GM12878 (cell line): Measurements from ENCODE around the gene RPL10A.

Experiments used
- ASH2L ChIP-seq: fragments of 300-600, 200-600 bp; sonication (generic); IDR thresholded peaks from 2 replicates; pipeline ENCODE4 v1.6.1; 2017; ENCODE audit warnings: low read depth, mild to moderate bottlenecking, borderline replicate concordance
- CEBPB ChIP-seq, 2 experiments: fragments of 150-350 bp in 1 of 2; IDR thresholded peaks; 2 replicates each; pipeline ENCODE4 v1.6.1; 2012 to 2014; ENCODE audit warnings: low read depth in 2 of 2, low read length in 2 of 2, borderline replicate concordance in 1 of 2, inconsistent platforms in 1 of 2
- CTCF ChIP-seq, 3 experiments: IDR thresholded peaks in 2 of 3; conservative IDR thresholded peaks in 1 of 3; 2 replicates each; pipeline ENCODE4 v1.5.1; 2011; ENCODE audit warnings: low read depth in 3 of 3, low read length in 3 of 3, mild to moderate bottlenecking in 3 of 3, control low read depth in 2 of 3, moderate library complexity in 2 of 3, inconsistent platforms in 1 of 3, mixed read lengths in 1 of 3; ENCODE audit not compliant: control insufficient read depth in 2 of 3, insufficient read depth in 1 of 3; ENCODE audit errors: extremely low read depth in 1 of 3
- EP300 ChIP-seq, 2 experiments: fragments of 150-350 bp in 1 of 2; IDR thresholded peaks; 2 replicates each; pipeline ENCODE4 v1.6.1; 2011 to 2012; ENCODE audit warnings: low read depth in 2 of 2, low read length in 2 of 2, borderline replicate concordance in 1 of 2, improper control_type of control experiment in 1 of 2, inconsistent platforms in 1 of 2; ENCODE audit not compliant: control insufficient read depth in 1 of 2
- ESRRA ChIP-seq: IDR thresholded peaks from 2 replicates; pipeline ENCODE4 v1.6.1; 2012; ENCODE audit warnings: mild to moderate bottlenecking, low read length, improper control_type of control experiment
- EZH2 ChIP-seq: IDR thresholded peaks from 2 replicates; pipeline ENCODE4 v1.6.1; 2012; ENCODE audit warnings: low read depth, mild to moderate bottlenecking, control low read depth, inconsistent platforms, low read length, borderline replicate concordance; ENCODE audit not compliant: control insufficient read depth
- HDAC6 ChIP-seq: fragments of 200-600 bp; sonication (generic); IDR thresholded peaks from one replicate; pipeline ENCODE4 v1.8.0; 2017; ENCODE audit warnings: antibody characterized with exemption; ENCODE audit not compliant: unreplicated experiment
- MXI1 ChIP-seq: fragments of 150-350 bp; IDR thresholded peaks from 2 replicates; pipeline ENCODE4 v1.6.1; 2011; ENCODE audit warnings: low read depth, mild to moderate bottlenecking, inconsistent platforms, low read length, improper control_type of control experiment
- POLR2A ChIP-seq: IDR thresholded peaks from 2 replicates; pipeline ENCODE4 v1.6.1; 2011; ENCODE audit warnings: low read depth, mild to moderate bottlenecking, low read length
- SMARCA5 ChIP-seq: fragments of 450-650 bp; IDR thresholded peaks from 2 replicates; pipeline ENCODE4 v1.6.1; 2017; ENCODE audit warnings: mild to moderate bottlenecking
- ZNF384 ChIP-seq: IDR thresholded peaks from 2 replicates; pipeline ENCODE4 v1.6.1; 2012; ENCODE audit warnings: low read depth, mild to moderate bottlenecking, low read length, improper control_type of control experiment, borderline replicate concordance
- ZSCAN29 ChIP-seq: fragments of 450-650 bp; IDR thresholded peaks from 2 replicates; pipeline ENCODE4 v1.6.1; 2017; ENCODE audit warnings: mild to moderate bottlenecking, moderate library complexity
- TF ChIP-seq, protein P1 (sequence below): IDR thresholded peaks from 2 replicates; pipeline ENCODE4 v1.6.1; 2012; ENCODE audit warnings: low read depth, low read length, improper control_type of control experiment

- TF ChIP-seq ZNF384 = no peak
- no peak for TF ChIP-seq HDAC6
- TF ChIP-seq EP300 (IDR thresholded peaks at IDR 0.05; ENCODE audit: borderline replicate concordance in 1 of 2, control insufficient read depth in 1 of 2, low read depth in 2 of 2, low read length in 2 of 2) = no peak
- TF ChIP-seq SMARCA5 = no peak
- TF ChIP-seq CTCF (IDR thresholded peaks at IDR 0.05 in 2 of 3, conservative IDR thresholded peaks at IDR 0.05 in 1 of 3; ENCODE audit: control insufficient read depth in 2 of 3, extremely low read depth in 1 of 3, insufficient read depth in 1 of 3, low read depth in 3 of 3, low read length in 3 of 3) = no peak
- TF ChIP-seq EZH2 = no peak
- TF ChIP-seq, protein P1, sequence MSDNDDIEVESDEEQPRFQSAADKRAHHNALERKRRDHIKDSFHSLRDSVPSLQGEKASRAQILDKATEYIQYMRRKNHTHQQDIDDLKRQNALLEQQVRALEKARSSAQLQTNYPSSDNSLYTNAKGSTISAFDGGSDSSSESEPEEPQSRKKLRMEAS = no peak
- TF ChIP-seq ESRRA = no peak
- TF ChIP-seq ZSCAN29 = no peak
- no peak for TF ChIP-seq POLR2A
- no peak for TF ChIP-seq MXI1
- no peak for TF ChIP-seq CEBPB (IDR thresholded peaks at IDR 0.05; ENCODE audit: borderline replicate concordance in 1 of 2, low read depth in 2 of 2, low read length in 2 of 2)
- TF ChIP-seq ASH2L = no peak
Observed at GRCh38 chr6:35483062-35483461, 14.9 kb downstream of the RPL10A start.
